Measurements from ENCODE around the gene SETMAR.

GRCh38 chr3:4351164-4351855 lies 48.1 kb downstream of the SETMAR start:
- TF ChIP-seq CTCF (IDR thresholded peaks at IDR 0.05) (peak in 1 of 3 experiments; percentile 8), POLR2A (IDR thresholded peaks at IDR 0.05) (no peak), POLR2AphosphoS5 (IDR thresholded peaks at IDR 0.05; ENCODE audit: insufficient read depth in 1 of 2, low read depth in 1 of 2) (peak in 1 of 2 donors; percentile 2)
